Heart right ventricle (tissue), 16 donors: ENCODE results near the gene TTC29. TPM values are rescaled to one million over a fixed set of nuclear protein-coding genes. Genes with fewer than 3 reads are reported as not detected.

Experiments
- ATAC-seq, 8 donors: fragments of 200-7000 bp; cut with Tn5 transposase; one replicate each; pipeline ENCODE4 v1.9.1; 2020; ENCODE audit warnings: mild to moderate bottlenecking in 8 of 8, moderate library complexity in 8 of 8, moderate number of reproducible peaks in 1 of 8
- DNase-seq, 2 donors: peaks; one replicate each; pipeline ENCODE4 v3.0.0-alpha.2; 2020
- H3K27ac ChIP-seq, 10 donors: fragments of 200-600 bp; sonication (generic) in 2 of 10; one replicate each; pipeline versions ENCODE4 v1.5.0 to v1.8.0; 2020 to 2022; ENCODE audit warnings: mild to moderate bottlenecking in 3 of 10
- H3K27me3 ChIP-seq, 7 donors: fragments of 200-600 bp; one replicate each; pipeline ENCODE4 v1.8.0; 2021 to 2022; ENCODE audit warnings: mild to moderate bottlenecking in 2 of 7
- H3K36me3 ChIP-seq, 9 donors: fragments of 200-600 bp; sonication (generic) in 1 of 9; one replicate each; pipeline versions ENCODE4 v1.5.0 to v1.8.0; 2020 to 2022; ENCODE audit warnings: mild to moderate bottlenecking in 2 of 9
- H3K4me1 ChIP-seq, 9 donors: fragments of 200-600 bp; sonication (generic) in 1 of 9; one replicate each; pipeline versions ENCODE4 v1.5.0 to v1.8.0; 2020 to 2022; ENCODE audit warnings: mild to moderate bottlenecking in 4 of 9
- H3K4me3 ChIP-seq, 10 donors: fragments of 200-600 bp; sonication (generic) in 2 of 10; one replicate each; pipeline versions ENCODE4 v1.5.0 to v1.8.0; 2020 to 2022; ENCODE audit warnings: mild to moderate bottlenecking in 7 of 10, moderate library complexity in 2 of 10
- H3K9me3 ChIP-seq, 11 donors: fragments of 200-600 bp in 10 of 11; sonication (generic) in 2 of 11; one replicate each; pipeline versions ENCODE4 v1.5.0 to v1.8.0; 2013 to 2022; ENCODE audit warnings: mild to moderate bottlenecking in 2 of 11, control low read depth in 1 of 11, moderate library complexity in 1 of 11
- CTCF ChIP-seq, 9 donors: fragments of 200-600 bp; sonication (generic) in 2 of 9; IDR thresholded peaks; one replicate each; pipeline versions ENCODE4 v1.5.0 to v1.8.0; 2021 to 2022; ENCODE audit warnings: antibody characterized with exemption in 9 of 9, mild to moderate bottlenecking in 5 of 9, moderate library complexity in 1 of 9
- WGBS, 2 donors: extraction: QIAGEN DNeasy Blood & Tissue Kit; methylation state at CpG; one replicate each; pipeline ENCODE4 v1.1.7; 2013; ENCODE audit warnings: inconsistent platforms in 1 of 2; 5-methylcytosine and 5-hydroxymethylcytosine counted together
- intact Hi-C, 10 donors: fragments of 100-400 bp; cut with DNase I; formaldehyde crosslinking; loops; one replicate each; pipeline versions ENCODE4 v1.11.1 to v1.14.2; 2022
- polyA plus RNA-seq, 2 donors: library from polyadenylated mRNA; stranded (reverse); fragments of 200-250 nt; gene quantifications; one replicate each; pipeline ENCODE4 v1.2.3, GENCODE V29; 2013
- total RNA-seq, 10 donors: library from RNA; stranded (reverse); fragmentation: NEBNext Ultra II Directional in 3 of 10; extraction: Animal tissue kit (Norgen Biotek cat#: 25700) in 3 of 10; gene quantifications; one replicate each; pipeline versions ENCODE4 v1.2.1 to v1.2.4, GENCODE V29; 2021 to 2023
- donor health status: Arrhythmogenic right ventricular cardiomyopathy.
- donor health status: ischemic (EF 13 %, LVEDD 7.1; RV severe dilation, severe dysfunction).
- donor health status: healthy with polysubstance abuse.
- donor health status: DM: no; HTN: yes; CAD: no.
- donor health status: DM: no; HTN: no; CAD: no.
- donor health status: ischemic (EF 25% LVEDD 6.9; RV normal size, moderate dysfunction).
- donor health status: ischemic (EF 25% LVEDD 5.7; RV mildly dilated, moderate dysfunction).
- donor health status: healthy.
- donor health status: DM: yes; HTN: yes; CAD: no.
- donor health status: Ischemic cardiomyopathy.
- donor health status: ischemic (EF 35%, LVEDD 5.7; RV mildly dilated, moderate dysfunction).
- donor health status: nonischemic (EF 11% LVEDD 7.7; RV severe dilation, severe dysfunction).
- donor health status: DM: yes; HTN: yes; CAD: no.
- donor health status: PGD.
- donor health status: ischemic (EF 29% LVEDD 5.4; RV normal size, mild dysfunction).
- donor health status: nonischemic (EF 23%, LVEDD 6.1; RV moderate dilation, normal function).

TTC29 gene
- total and polyA plus RNA-seq, 12 donors, result 0.28 TPM; not detected in 11

- Histone ChIP-seq H3K9me3 (no peaks in the 10 kb centered on the region), H3K36me3 (no peaks in the 10 kb centered on the region), H3K4me1 (no peaks in the 10 kb centered on the region), H3K27ac (no peak overlapping the region), H3K27me3 (peaks cover 0 to 4% (median 0%) of the 10 kb centered on the region in 7 donors), H3K4me3 (no peak overlapping the region)
- ATAC-seq (no peak), DNase-seq (no peak)
- TF ChIP-seq CTCF (IDR thresholded peaks at IDR 0.05), result no peak
- 71 to 80% methylated on average over 1 of the region's 1 CpG for WGBS, 2 donors
- intact Hi-C loops, result no loop called here
Observed at GRCh38 chr4:146791439-146791838, 154.2 kb downstream of the TTC29 start.

GRCh38 chr4:146790515-146790914, 155.1 kb downstream of the TTC29 start:
- ATAC-seq (no peak), DNase-seq (no peak)
- H3K36me3 ChIP-seq, result no peaks in the 10 kb centered on the region
- H3K27ac ChIP-seq, result no peak overlapping the region
- H3K9me3 ChIP-seq, result no peaks in the 10 kb centered on the region
- H3K4me3 ChIP-seq, result no peak overlapping the region
- TF ChIP-seq CTCF (IDR thresholded peaks at IDR 0.05), result no peak
- intact Hi-C loops, result no loop called here
- peaks cover 0 to 4% (median 0%) of the 10 kb centered on the region in 7 donors for H3K27me3 ChIP-seq
- no peaks in the 10 kb centered on the region for H3K4me1 ChIP-seq

GRCh38 chr4:146787731-146788130, 157.9 kb downstream of the TTC29 start:
- H3K27ac ChIP-seq, result no peak overlapping the region
- no peaks in the 10 kb centered on the region for H3K9me3 ChIP-seq
- H3K4me3 ChIP-seq, result no peak overlapping the region
- WGBS, 2 donors, result 7 to 10% methylated on average over 3 of the region's 3 CpGs
- no peak for TF ChIP-seq CTCF (IDR thresholded peaks at IDR 0.05)
- H3K27me3 ChIP-seq, result peaks cover 0 to 4% (median 0%) of the 10 kb centered on the region in 7 donors
- DNase-seq (no peak), ATAC-seq (no peak)
- H3K4me1 ChIP-seq, result no peaks in the 10 kb centered on the region
- intact Hi-C loops, result no loop called here
- no peaks in the 10 kb centered on the region for H3K36me3 ChIP-seq

GRCh38 chr4:146776691-146777090, 169.0 kb downstream of the TTC29 start:
- Histone ChIP-seq H3K27ac (no peak overlapping the region), H3K36me3 (no peaks in the 10 kb centered on the region), H3K9me3 (peaks cover 0 to 12% (median 0%) of the 10 kb centered on the region in 11 donors), H3K4me1 (no peaks in the 10 kb centered on the region), H3K27me3 (no peaks in the 10 kb centered on the region), H3K4me3 (no peak overlapping the region)
- intact Hi-C loops, result no loop called here
- TF ChIP-seq CTCF (IDR thresholded peaks at IDR 0.05), result no peak
- ATAC-seq (no peak), DNase-seq (no peak)
- 94 to 95% methylated on average over 8 of the region's 8 CpGs for WGBS, 2 donors
